ENCODE results near the gene NR2C1. TPM values are rescaled to one million over a fixed set of nuclear protein-coding genes. Genes with fewer than 3 reads are reported as not detected.
A peak's percentile ranks its signal among the peaks of the same experiment; 100 is the strongest.

The NR2C1 gene
- total and polyA plus RNA-seq, 9 of the 15 experiments (the other 6 are each of a cell fraction or from before 2014, with no cell fraction given) = 8.5 to 42.4 (median 35.6) TPM

GRCh38 chr12:95003213-95003920, 70.1 kb downstream of the NR2C1 start, which contains the start of gene NDUFA12 (continued):
- TF ChIP-seq, protein P1, sequence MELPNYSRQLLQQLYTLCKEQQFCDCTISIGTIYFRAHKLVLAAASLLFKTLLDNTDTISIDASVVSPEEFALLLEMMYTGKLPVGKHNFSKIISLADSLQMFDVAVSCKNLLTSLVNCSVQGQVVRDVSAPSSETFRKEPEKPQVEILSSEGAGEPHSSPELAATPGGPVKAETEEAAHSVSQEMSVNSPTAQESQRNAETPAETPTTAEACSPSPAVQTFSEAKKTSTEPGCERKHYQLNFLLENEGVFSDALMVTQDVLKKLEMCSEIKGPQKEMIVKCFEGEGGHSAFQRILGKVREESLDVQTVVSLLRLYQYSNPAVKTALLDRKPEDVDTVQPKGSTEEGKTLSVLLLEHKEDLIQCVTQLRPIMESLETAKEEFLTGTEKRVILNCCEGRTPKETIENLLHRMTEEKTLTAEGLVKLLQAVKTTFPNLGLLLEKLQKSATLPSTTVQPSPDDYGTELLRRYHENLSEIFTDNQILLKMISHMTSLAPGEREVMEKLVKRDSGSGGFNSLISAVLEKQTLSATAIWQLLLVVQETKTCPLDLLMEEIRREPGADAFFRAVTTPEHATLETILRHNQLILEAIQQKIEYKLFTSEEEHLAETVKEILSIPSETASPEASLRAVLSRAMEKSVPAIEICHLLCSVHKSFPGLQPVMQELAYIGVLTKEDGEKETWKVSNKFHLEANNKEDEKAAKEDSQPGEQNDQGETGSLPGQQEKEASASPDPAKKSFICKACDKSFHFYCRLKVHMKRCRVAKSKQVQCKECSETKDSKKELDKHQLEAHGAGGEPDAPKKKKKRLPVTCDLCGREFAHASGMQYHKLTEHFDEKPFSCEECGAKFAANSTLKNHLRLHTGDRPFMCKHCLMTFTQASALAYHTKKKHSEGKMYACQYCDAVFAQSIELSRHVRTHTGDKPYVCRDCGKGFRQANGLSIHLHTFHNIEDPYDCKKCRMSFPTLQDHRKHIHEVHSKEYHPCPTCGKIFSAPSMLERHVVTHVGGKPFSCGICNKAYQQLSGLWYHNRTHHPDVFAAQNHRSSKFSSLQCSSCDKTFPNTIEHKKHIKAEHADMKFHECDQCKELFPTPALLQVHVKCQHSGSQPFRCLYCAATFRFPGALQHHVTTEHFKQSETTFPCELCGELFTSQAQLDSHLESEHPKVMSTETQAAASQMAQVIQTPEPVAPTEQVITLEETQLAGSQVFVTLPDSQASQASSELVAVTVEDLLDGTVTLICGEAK (IDR thresholded peaks at IDR 0.05) = peak; percentile 93
- TF ChIP-seq, protein P1 (CRISPR knock-in tag; IDR thresholded peaks at IDR 0.05) = no peak
- TF ChIP-seq TAF1 (IDR thresholded peaks at IDR 0.05; ENCODE audit: control insufficient read depth, extremely low read depth, insufficient read depth, low read length, severe bottlenecking) (peak; percentile 98), NR4A1 (CRISPR knock-in tag; IDR thresholded peaks at IDR 0.05) (no peak), NR4A1 (tag; IDR thresholded peaks at IDR 0.05) (no peak), PTRF (tag; IDR thresholded peaks at IDR 0.05) (no peak), IFI16 (CRISPR knock-in tag; IDR thresholded peaks at IDR 0.05) (no peak), HMG20A (CRISPR knock-in tag; conservative IDR thresholded peaks at IDR 0.05) (no peak), RREB1 (CRISPR knock-in tag; IDR thresholded peaks at IDR 0.05) (no peak), CCAR2 (IDR thresholded peaks at IDR 0.05; ENCODE audit: low read depth, low read length) (no peak), ESRRA (IDR thresholded peaks at IDR 0.05; ENCODE audit: borderline replicate concordance, low read depth) (peak; percentile 94), SRSF1 (IDR thresholded peaks at IDR 0.05; ENCODE audit: low read depth, low read length) (no peak), ILF3 (IDR thresholded peaks at IDR 0.05; ENCODE audit: borderline replicate concordance) (0 out of 2 replicates have a peak, but pooled peaks have one; percentile 8)

All from K562 (cell line).